WTC11 (cell line): ENCODE data around the gene SMARCD2.

ENCODE experiments used
- ESRRA ChIP-seq: sonication (generic); formaldehyde crosslinking; IDR thresholded peaks from 2 replicates; pipeline ENCODE4 v1.8.1; 2022; ENCODE audit warnings: mild to moderate bottlenecking, missing genetic modification reagents, borderline replicate concordance
- GTF2I ChIP-seq: fragments of 250-450 bp; sonication (Bioruptor Pico); conservative IDR thresholded peaks from 2 replicates; pipeline ENCODE4 v1.4.0; 2021; ENCODE audit warnings: mild to moderate bottlenecking
- JUN ChIP-seq: sonication (generic); formaldehyde crosslinking; IDR thresholded peaks from 2 replicates; pipeline ENCODE4 v1.8.0; 2023; ENCODE audit warnings: mild to moderate bottlenecking, missing genetic modification reagents
- MAX ChIP-seq: sonication (generic); formaldehyde crosslinking; IDR thresholded peaks from 2 replicates; pipeline ENCODE4 v1.8.0; 2022; ENCODE audit warnings: mild to moderate bottlenecking, missing genetic modification reagents
- SP1 ChIP-seq: sonication (generic); formaldehyde crosslinking; conservative IDR thresholded peaks from 2 replicates; pipeline ENCODE4 v1.8.1; 2022; ENCODE audit warnings: missing genetic modification reagents
- TP53 ChIP-seq: sonication (generic); formaldehyde crosslinking; IDR thresholded peaks from 2 replicates; pipeline ENCODE4 v1.8.1; 2023; ENCODE audit warnings: mild to moderate bottlenecking, missing genetic modification reagents
- TF ChIP-seq, protein P1 (sequence below): fragments of 200-600 bp; IDR thresholded peaks from 2 replicates; pipeline ENCODE4 v1.8.0; 2022; ENCODE audit warnings: antibody characterized with exemption
- TF ChIP-seq, protein P2 (sequence below): sonication (generic); formaldehyde crosslinking; IDR thresholded peaks from 2 replicates; pipeline ENCODE4 v1.8.0; 2022; ENCODE audit warnings: mild to moderate bottlenecking, missing genetic modification reagents
- TF ChIP-seq, protein P3 (sequence below): sonication (generic); formaldehyde crosslinking; IDR thresholded peaks from 2 replicates; pipeline ENCODE4 v1.8.1; 2023; ENCODE audit warnings: mild to moderate bottlenecking, missing genetic modification reagents

DNA sequence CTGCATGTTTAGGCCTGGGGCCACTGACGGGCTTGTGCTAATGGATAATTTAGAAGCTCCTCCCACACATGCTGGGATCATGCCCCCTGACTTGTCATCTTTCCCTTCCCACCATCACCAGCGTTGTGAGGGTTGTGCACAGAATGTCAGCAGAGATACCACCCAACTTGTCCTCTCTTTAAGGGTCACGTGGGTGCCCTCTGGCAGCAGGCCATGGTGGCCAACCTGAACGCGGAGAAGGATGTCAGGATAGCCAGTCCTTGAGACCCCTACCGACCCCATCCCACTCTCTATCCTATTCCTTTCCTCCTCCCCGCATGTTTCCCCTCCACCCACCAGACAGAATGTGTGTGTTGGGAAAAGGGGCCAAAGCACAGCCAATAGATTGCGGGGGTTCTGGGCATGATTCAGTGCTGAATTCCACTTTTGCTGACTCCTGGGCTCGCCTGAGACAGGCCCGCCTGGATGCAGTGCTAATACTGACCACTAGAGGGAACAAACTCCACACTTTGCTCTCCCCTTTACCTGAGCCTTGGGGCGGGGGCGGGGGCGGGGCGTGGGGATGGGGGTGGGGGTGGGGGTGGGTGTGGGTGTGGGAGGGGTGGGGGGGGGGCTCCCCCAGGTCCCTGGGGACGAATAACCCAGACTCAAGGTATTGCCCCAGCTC, 39.6 kb upstream of the SMARCD2 start, which contains the start of gene GH2:
- TF ChIP-seq, protein P1, sequence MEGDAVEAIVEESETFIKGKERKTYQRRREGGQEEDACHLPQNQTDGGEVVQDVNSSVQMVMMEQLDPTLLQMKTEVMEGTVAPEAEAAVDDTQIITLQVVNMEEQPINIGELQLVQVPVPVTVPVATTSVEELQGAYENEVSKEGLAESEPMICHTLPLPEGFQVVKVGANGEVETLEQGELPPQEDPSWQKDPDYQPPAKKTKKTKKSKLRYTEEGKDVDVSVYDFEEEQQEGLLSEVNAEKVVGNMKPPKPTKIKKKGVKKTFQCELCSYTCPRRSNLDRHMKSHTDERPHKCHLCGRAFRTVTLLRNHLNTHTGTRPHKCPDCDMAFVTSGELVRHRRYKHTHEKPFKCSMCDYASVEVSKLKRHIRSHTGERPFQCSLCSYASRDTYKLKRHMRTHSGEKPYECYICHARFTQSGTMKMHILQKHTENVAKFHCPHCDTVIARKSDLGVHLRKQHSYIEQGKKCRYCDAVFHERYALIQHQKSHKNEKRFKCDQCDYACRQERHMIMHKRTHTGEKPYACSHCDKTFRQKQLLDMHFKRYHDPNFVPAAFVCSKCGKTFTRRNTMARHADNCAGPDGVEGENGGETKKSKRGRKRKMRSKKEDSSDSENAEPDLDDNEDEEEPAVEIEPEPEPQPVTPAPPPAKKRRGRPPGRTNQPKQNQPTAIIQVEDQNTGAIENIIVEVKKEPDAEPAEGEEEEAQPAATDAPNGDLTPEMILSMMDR, result peak; percentile 81
- TF ChIP-seq JUN, result no peak
- no peak for TF ChIP-seq ESRRA (CRISPR knock-in tag)
- TF ChIP-seq SP1 (CRISPR knock-in tag), result no peak
- TF ChIP-seq MAX (CRISPR knock-in tag), result no peak
- TF ChIP-seq, protein P2, sequence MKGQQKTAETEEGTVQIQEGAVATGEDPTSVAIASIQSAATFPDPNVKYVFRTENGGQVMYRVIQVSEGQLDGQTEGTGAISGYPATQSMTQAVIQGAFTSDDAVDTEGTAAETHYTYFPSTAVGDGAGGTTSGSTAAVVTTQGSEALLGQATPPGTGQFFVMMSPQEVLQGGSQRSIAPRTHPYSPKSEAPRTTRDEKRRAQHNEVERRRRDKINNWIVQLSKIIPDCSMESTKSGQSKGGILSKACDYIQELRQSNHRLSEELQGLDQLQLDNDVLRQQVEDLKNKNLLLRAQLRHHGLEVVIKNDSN, result no peak
- TF ChIP-seq GTF2I (CRISPR knock-in tag), result no peak
- TF ChIP-seq, protein P3, sequence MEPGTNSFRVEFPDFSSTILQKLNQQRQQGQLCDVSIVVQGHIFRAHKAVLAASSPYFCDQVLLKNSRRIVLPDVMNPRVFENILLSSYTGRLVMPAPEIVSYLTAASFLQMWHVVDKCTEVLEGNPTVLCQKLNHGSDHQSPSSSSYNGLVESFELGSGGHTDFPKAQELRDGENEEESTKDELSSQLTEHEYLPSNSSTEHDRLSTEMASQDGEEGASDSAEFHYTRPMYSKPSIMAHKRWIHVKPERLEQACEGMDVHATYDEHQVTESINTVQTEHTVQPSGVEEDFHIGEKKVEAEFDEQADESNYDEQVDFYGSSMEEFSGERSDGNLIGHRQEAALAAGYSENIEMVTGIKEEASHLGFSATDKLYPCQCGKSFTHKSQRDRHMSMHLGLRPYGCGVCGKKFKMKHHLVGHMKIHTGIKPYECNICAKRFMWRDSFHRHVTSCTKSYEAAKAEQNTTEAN, result no peak
- TF ChIP-seq TP53 (CRISPR knock-in tag), result no peak
